Esophagus squamous epithelium (tissue), 4 donors: ENCODE measurements around the gene ARHGAP26.

Experiments used
- CTCF ChIP-seq, 6 experiments: fragments of 450-650 bp in 4 of 6; fragments of 200-600 bp in 2 of 6; sonication (generic) in 2 of 6; IDR thresholded peaks; one replicate each; pipeline ENCODE4 v1.5.1; 2016 to 2019; ENCODE audit warnings: antibody characterized with exemption in 6 of 6, mild to moderate bottlenecking in 4 of 6, moderate library complexity in 4 of 6
- POLR2A ChIP-seq, 4 donors: fragments of 450-650 bp; IDR thresholded peaks; one replicate each; pipeline ENCODE4 v1.6.1; 2017; ENCODE audit warnings: antibody characterized with exemption in 4 of 4, mild to moderate bottlenecking in 4 of 4, moderate library complexity in 3 of 4

GRCh38 chr5:142945845-142946244 lies 175.7 kb downstream of the ARHGAP26 start:
- no peak for TF ChIP-seq POLR2A (IDR thresholded peaks at IDR 0.05)
- no peak for TF ChIP-seq CTCF (IDR thresholded peaks at IDR 0.05)
